GM19395 (cell line): ENCODE data around the gene IGF2BP1.
"Not testable (repeated sequence)": the region's sequence is repeated elsewhere in the genome, so short reads cannot be mapped to it uniquely, and the experiment has no call there.

Experiments used
- ATAC-seq: cut with Tn5 transposase; IDR thresholded peaks from one replicate; pipeline ENCODE4 v1.9.1; 2021; ENCODE audit warnings: mild to moderate bottlenecking, moderate library complexity; ENCODE audit not compliant: unreplicated experiment

Gene IGF2BP1

GRCh38 chr17:49086649-49087048, 89.5 kb downstream of the IGF2BP1 start:
- no peak for ATAC-seq

DNA sequence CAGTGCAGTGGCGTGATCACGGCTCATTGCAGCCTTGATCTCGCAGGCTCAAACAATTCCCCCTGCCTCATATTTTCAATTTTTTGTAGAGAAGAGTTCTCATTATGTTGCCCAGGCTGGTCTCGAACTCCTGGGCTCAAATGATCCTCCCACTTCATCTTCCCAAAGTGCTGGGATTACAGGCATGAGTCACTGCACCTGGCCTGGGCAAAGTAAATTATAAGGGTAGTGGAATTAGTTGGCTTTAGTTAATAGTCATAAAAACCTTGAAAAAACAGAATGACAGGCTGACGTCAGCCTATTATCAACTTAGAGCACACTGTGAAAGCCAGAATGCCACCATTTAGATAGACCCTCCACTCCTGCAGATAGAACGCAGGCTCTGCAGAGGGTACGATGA, 91.9 kb downstream of the IGF2BP1 start:
- no peak for ATAC-seq

GRCh38 chr17:49090878-49091594, 93.9 kb downstream of the IGF2BP1 start:
- no peak for ATAC-seq

DNA sequence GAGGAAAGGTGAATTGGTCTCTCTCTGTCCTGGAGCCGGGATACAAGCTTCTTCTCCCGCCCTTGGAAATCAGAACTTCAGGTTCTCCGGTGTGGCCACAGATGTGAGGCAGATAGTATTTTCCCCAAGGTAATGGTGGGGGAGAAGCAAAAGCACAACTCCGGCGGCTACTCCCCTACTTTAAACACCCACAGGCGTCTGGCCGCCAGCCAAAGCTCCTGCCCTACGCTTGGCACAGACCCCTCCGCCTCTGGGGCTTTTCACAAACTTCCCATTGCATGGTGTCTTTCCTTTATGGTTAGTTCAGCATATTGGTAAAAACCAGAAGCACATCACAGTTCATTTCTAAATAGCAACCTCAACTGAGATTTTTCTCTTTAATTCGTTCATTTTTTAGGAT, 95.9 kb downstream of the IGF2BP1 start:
- no peak for ATAC-seq

DNA sequence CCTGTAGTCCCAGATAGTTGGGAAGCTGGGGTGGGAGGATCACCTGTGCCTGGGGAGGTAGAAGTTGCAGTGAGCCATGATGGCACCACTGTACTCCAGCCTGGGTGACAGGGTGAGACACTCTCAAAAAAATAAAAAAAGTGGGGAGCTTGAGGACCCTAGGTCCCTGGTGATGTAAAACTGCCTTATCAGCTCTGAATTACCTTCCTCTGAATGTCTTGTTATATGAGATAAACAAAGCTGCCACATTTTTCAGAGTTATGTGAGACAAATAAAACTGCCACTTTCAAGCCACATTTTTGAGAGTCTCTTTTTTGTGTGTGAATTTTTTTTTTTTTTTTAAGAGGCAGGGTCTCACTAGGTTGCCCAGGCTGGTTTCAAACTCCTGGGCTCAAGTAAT, 103.4 kb downstream of the IGF2BP1 start:
- no peak for ATAC-seq

DNA sequence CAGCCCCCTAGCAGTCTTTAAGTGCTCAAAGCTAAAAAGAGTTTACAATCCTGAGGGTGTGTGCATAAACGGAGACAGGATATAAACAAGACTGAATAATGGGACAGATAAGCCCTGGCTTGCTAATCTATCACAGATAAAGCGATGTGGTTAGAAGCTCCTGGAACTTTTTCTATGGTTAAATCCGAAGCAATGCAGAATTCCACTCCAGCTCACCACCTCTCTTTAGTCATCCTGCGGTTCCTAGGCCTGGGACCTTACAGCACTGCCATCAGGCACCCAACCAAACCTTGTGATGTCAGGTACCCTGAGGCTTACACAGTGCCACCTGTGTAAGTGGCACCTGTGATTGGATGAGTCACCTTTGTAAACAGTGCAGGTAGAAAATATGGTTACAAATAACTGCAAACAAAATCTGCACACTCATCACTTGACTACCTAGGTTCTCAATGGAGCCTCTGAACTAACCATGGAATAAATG, 103.9 kb downstream of the IGF2BP1 start:
- ATAC-seq = no peak

DNA sequence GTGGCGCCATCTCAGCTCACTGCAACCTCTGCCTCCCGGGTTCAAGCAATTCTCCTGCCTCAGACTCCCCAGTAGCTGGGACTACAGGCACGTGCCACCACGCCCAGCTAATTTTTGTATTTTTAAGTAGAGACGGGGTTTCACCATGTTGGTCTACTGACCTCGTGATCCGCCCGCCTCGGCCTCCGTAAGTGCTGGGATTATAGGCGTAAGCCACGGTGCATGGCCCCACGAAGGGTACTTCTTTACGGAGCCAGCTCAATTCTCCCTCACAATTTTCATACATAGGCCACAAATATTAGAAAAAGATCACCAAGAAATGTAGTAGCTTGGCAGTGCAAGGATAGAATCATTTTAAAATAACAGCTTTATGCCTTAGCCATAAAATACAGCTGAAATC, 106.2 kb downstream of the IGF2BP1 start:
- not testable (repeated sequence) for ATAC-seq

DNA sequence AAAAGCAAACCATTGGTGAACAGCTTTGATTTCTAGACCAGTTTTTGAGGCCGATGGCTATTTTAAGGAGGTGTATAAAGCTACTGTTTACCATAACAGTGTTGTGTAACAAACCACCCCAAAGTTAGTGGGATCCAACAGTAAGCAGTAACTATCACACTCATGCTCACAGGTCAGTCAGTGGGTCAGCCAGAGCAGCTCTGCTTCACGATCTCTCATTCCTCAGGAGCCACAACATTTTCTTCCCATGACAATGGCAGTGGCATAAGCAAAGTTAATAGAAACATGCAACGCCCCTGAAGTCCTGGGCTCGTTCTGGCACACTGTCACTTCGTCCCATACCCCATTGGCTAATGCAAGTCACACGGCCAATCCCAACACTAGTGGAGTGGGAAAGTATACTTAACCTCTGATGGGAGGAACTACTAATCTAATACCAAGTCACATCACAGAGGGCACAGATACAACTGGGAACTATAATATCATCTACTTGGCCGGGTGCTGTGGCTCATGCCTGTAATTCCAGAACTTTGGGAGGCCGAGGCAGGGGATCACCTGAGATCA, 107.4 kb downstream of the IGF2BP1 start:
- no peak for ATAC-seq
